Vagina (tissue), 2 donors: ENCODE measurements around the gene NPC1L1.

Experiments used
- CTCF ChIP-seq, 3 experiments: fragments of 450-650 bp in 2 of 3; fragments of 200-600 bp in 1 of 3; sonication (generic) in 1 of 3; IDR thresholded peaks; one replicate each; pipeline ENCODE4 v1.5.1; 2017 to 2019; ENCODE audit warnings: antibody characterized with exemption in 3 of 3, mild to moderate bottlenecking in 2 of 3, moderate library complexity in 2 of 3
- POLR2AphosphoS5 ChIP-seq, 2 donors: sonication (generic); formaldehyde crosslinking; IDR thresholded peaks; one replicate each; pipeline ENCODE4 v1.9.0; 2017; ENCODE audit warnings: antibody characterized with exemption in 2 of 2, mild to moderate bottlenecking in 2 of 2, low read depth in 1 of 2; ENCODE audit not compliant: insufficient read depth in 1 of 2

- TF ChIP-seq CTCF (IDR thresholded peaks at IDR 0.05) (no peak), POLR2AphosphoS5 (IDR thresholded peaks at IDR 0.05; ENCODE audit: insufficient read depth in 1 of 2, low read depth in 1 of 2) (no peak)
These were observed 20.6 kb downstream of the NPC1L1 start for GRCh38 chr7:44520574-44520973.
